RWPE2 (cell line): ENCODE results near the gene SPATS2.

Experiments used
- ATAC-seq: fragments of 200-7000 bp; cut with Tn5 transposase; 3 replicates; pipeline ENCODE4 v1.9.1; 2021; ENCODE audit warnings: low read depth
- DNase-seq: peaks from one replicate; pipeline ENCODE4 v3.0.0-alpha.2; 2020; ENCODE audit warnings: low spot score
- H3K27ac ChIP-seq: fragments of 450-650 bp; 2 replicates; pipeline ENCODE4 v1.5.1; 2017; ENCODE audit warnings: mild to moderate bottlenecking; ENCODE audit not compliant: poor library complexity, severe bottlenecking
- H3K27me3 ChIP-seq: fragments of 250-450 bp; sonication (Bioruptor Pico); 2 replicates; pipeline ENCODE4 v1.5.1; 2021; ENCODE audit warnings: mild to moderate bottlenecking, moderate library complexity; ENCODE audit not compliant: insufficient read depth, poor library complexity, severe bottlenecking
- H3K36me3 ChIP-seq: fragments of 250-450 bp; sonication (Bioruptor Pico); 2 replicates; pipeline ENCODE4 v1.5.1; 2020; ENCODE audit warnings: low read depth, mild to moderate bottlenecking, moderate library complexity
- H3K4me1 ChIP-seq: fragments of 250-450 bp; sonication (Bioruptor Pico); 2 replicates; pipeline ENCODE4 v1.5.1; 2021; ENCODE audit warnings: mild to moderate bottlenecking, moderate library complexity; ENCODE audit not compliant: insufficient read depth, poor library complexity, severe bottlenecking
- H3K4me3 ChIP-seq: fragments of 250-450 bp; sonication (Bioruptor Pico); 2 replicates; pipeline ENCODE4 v1.5.1; 2021; ENCODE audit warnings: mild to moderate bottlenecking, moderate library complexity; ENCODE audit not compliant: severe bottlenecking
- H3K9me3 ChIP-seq: fragments of 250-450 bp; sonication (Bioruptor Pico); 2 replicates; pipeline ENCODE4 v1.5.1; 2021; ENCODE audit warnings: mild to moderate bottlenecking, moderate library complexity; ENCODE audit not compliant: severe bottlenecking
- TF ChIP-seq, protein P1 (sequence below): fragments of 450-650 bp; IDR thresholded peaks from one replicate; pipeline ENCODE4 v1.5.1; 2017; ENCODE audit warnings: mild to moderate bottlenecking, moderate library complexity; ENCODE audit not compliant: poor library complexity, severe bottlenecking

Gene SPATS2

GRCh38 chr12:49346659-49347310 is 20.5 kb upstream of the SPATS2 start, which contains the start of gene DNAJC22:
TSS of gene DNAJC22 (plus strand) at chr12:49346888. CDS start at chr12:49348873, 1,985 bp downstream.
- peaks cover 13% of the 10 kb centered on the region for H3K4me1 ChIP-seq
- H3K36me3 ChIP-seq = no peaks in the 10 kb centered on the region
- peak within 1 kb of the TSS; percentile 12 for H3K4me3 ChIP-seq
- no peaks in the 10 kb centered on the region for H3K9me3 ChIP-seq
- TF ChIP-seq, protein P1, sequence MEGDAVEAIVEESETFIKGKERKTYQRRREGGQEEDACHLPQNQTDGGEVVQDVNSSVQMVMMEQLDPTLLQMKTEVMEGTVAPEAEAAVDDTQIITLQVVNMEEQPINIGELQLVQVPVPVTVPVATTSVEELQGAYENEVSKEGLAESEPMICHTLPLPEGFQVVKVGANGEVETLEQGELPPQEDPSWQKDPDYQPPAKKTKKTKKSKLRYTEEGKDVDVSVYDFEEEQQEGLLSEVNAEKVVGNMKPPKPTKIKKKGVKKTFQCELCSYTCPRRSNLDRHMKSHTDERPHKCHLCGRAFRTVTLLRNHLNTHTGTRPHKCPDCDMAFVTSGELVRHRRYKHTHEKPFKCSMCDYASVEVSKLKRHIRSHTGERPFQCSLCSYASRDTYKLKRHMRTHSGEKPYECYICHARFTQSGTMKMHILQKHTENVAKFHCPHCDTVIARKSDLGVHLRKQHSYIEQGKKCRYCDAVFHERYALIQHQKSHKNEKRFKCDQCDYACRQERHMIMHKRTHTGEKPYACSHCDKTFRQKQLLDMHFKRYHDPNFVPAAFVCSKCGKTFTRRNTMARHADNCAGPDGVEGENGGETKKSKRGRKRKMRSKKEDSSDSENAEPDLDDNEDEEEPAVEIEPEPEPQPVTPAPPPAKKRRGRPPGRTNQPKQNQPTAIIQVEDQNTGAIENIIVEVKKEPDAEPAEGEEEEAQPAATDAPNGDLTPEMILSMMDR = no peak
- DNase-seq = no peak
- H3K27ac ChIP-seq = no peak within 1 kb of the TSS
- H3K27me3 ChIP-seq = peaks cover 55% of the 10 kb centered on the region
- peak; percentile 7; the same call in 1 of the 3 replicates for ATAC-seq

- H3K4me1 ChIP-seq = peaks cover 13% of the 10 kb centered on the region
- DNase-seq = peak; percentile 63
- peak; percentile 79 for ATAC-seq
- TF ChIP-seq, protein P1 = peak; percentile 96
- peaks cover 49% of the 10 kb centered on the region for H3K27me3 ChIP-seq
- H3K9me3 ChIP-seq = no peaks in the 10 kb centered on the region
- H3K27ac ChIP-seq = no peak overlapping the region
- H3K36me3 ChIP-seq = no peaks in the 10 kb centered on the region
- peak overlapping the region; percentile 4 for H3K4me3 ChIP-seq
Measured at GRCh38 chr12:49347311-49348193, 19.7 kb upstream of the SPATS2 start.

- Histone ChIP-seq H3K27ac (no peak overlapping the region), H3K4me1 (peaks cover 13% of the 10 kb centered on the region), H3K27me3 (peaks cover 36% of the 10 kb centered on the region), H3K36me3 (no peaks in the 10 kb centered on the region), H3K9me3 (no peaks in the 10 kb centered on the region), H3K4me3 (no peak overlapping the region)
- no peak for ATAC-seq
- no peak for DNase-seq
- TF ChIP-seq, protein P1 = no peak
Measured at GRCh38 chr12:49348781-49349180, 18.5 kb upstream of the SPATS2 start.

GRCh38 chr12:49349266-49349665 is 18.0 kb upstream of the SPATS2 start:
- no peak overlapping the region for H3K4me3 ChIP-seq
- peaks cover 32% of the 10 kb centered on the region for H3K27me3 ChIP-seq

More at GRCh38 chr12:49349266-49349665, 18.0 kb upstream of the SPATS2 start:
- no peaks in the 10 kb centered on the region for H3K36me3 ChIP-seq
- DNase-seq (no peak), ATAC-seq (no peak)
- peaks cover 13% of the 10 kb centered on the region for H3K4me1 ChIP-seq
- H3K9me3 ChIP-seq = no peaks in the 10 kb centered on the region
- H3K27ac ChIP-seq = no peak overlapping the region
- TF ChIP-seq, protein P1 = no peak
